Activated effector memory CD4-positive, alpha-beta T cell treated with Interleukin-2 at 50 U/mL for 16 hours (primary cell): ENCODE measurements around the gene AP1G2.

Experiments used
- DNase-seq: peaks from one replicate; pipeline ENCODE4 v3.0.0-alpha.2; 2020

AP1G2 gene

DNA sequence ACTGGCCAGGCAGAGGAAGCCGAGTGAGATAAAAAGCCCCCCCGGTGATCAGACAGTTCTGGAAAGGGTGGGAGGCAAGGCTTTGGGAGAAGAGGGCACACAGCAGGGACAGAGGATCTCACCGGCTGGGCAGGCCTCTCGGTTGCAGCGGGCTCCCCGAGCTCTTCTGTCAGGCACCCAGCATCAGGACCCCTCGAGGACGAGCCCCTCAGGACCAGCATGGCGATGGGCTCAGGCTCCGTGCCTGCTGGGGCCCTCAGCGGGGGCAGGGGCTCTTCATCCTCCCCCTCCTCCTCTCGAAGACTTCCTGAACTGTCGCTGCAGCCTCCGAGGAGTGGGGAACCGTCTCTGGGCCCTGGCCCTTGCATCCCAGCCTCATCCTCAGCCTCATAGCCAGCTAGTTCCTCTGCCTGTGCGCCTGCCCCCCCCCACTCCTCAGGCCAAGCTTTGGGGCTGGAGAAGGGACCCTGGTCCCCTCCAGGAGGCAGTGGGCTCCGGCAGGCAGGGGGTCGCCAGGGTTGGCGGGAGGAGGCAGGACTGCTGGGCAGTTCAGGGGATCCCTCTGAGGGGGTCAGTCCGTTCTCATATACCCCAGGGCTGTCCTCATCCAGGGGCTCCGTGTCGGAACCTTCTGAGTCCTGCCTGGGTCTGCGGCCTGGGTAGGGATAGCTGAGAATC lies 3.4 kb upstream of the AP1G2 start:
- DNase-seq = no peak

DNA sequence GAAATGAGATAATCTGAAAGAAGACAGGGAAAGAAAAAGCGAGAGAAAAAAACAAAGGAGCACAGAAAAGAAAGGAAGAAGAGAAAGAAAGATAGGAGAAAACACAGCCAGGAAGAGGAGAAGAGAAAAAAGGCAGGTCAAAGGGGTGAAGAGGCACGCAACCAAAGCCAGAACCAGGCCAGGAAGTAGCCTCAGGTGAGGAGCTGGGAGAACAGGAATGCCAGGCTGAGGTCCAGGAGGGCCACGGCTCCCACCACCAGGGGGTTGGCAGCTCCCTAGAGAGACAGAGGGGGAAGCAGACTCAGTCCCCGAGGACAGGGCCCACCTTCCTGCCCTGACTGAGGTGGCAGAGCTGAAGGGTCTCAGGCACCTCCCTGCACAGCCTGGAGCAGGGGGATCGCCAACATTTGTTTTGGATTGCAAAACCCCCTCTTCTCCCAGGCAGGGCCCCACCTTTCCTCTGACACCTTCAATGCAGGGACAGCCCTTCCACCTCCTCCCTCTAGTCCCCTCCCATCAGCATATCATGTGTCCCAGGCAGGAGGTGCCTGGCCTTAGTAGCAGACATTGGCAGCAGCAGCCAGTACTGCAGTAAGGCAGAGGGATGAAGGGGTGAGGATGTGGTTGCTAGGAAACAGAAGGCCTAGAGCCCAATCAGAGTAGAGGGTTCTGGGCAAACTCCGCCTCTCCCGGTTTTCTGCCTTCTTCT lies 2.0 kb upstream of the AP1G2 start:
- DNase-seq = no peak

DNA sequence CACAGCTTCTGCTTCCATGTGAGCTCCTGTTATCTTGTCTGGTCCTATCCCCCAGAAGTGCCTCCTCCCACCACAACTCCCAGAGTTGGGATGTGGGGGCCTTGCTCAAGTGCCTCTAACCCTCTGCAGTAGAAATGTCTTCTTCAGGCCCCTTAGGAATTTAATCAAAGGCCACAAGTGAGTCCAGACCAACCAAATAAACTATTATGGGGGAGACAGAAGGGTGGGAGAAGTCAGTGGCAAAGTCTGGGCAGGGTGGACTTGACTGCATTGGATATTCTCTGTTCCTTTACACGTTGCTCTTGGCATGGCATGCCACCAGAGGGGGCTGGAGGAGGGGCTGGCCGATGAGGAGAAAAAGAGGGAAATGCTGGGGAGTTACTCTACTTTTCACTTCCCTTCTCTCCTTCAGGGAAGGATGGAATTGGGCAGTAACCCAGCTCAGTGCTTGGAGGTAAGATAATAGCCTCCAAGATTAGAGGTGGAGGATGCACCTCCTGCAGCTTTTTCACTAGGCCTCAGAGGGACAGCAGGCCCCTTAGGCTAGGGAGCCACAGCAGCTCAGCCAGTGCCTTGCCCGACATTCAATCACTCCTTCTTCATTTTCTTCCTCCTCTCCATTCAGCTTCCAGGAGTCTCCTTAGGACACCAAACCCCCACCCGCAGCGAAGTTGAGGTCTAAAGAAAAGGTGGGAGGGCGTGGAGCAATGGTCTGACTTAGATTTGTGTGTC lies 1.2 kb upstream of the AP1G2 start:
- no peak for DNase-seq

DNA sequence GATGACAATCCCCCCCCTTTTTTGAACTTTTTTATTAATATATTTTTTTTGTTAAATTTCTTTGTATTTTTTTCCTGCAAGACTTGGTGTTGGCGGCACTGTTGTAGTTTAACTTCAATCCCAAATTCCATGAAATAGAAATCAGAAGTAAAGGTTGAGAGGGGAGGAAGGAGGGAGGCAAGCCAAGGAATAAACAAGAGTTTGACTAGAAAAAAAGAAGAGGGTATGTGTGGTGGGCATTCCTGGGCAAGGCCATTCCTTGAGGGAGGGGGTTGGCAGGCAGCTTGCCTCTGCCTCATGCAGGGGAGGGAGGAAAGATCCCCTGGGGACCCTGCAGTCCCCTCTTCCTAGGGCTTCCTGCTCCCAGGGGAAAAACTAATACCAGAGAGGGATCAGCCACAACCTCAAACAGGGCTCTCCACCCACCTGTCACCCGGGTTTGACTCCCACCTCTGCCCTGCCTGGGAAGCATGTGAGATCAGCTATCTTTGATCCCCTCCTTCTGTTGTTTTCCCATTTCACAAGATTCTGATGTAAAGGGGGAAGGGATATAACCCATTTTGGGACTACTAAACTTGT lies 519 bp upstream of the AP1G2 start:
- DNase-seq = no peak

DNA sequence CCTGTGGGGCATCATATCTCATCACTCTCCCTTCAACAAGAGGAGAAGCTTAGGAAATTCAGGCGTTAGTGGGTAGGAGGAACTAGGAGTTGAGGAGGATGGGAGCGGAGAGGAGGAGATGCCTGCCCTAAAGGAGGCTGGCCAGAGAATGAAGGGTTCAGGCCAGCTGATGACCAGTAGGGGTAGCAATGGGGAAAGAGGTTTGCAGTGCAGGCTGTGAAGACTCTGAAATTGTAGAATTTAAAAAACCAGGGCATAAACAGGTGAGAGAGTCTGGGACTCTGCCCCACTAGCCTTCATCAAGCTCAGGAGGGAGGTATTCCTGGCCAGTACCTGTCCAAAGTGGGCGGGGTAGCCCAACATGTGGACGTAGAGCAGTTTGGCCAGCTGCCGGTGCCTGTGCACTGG lies 809 bp downstream of the AP1G2 start:
- DNase-seq = no peak

DNA sequence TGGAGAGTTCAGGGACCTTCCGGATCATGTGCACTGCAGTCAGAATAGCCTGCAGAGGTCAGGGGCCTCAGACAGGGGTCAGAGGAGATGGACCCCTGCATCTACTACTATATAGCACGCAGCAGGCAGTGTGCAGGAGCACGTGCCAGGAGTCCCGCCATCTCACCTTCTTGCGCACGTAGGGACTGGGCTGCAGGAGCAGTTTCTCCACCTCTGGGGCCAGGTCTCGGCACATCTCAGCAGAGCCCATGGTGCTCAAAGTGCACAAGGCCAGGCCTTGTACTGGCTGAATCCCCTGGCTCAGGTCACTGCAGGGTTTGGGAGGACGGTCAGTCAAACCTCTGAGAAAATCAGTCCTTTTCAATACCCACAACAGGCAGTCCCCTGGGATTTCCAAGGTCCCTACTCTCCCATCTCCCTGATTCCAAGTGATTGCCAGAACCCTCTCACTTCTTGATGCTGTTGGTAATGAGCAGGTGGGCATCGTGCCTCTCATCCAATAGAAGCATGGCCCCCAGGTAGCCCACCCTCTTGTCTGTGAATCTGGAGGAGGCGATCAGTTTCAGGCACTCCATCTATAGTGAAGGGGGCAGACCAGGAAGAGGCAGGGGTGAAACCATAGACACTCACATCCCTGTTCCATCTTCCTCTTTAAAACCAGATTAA lies 1.3 kb downstream of the AP1G2 start:
- no peak for DNase-seq

DNA sequence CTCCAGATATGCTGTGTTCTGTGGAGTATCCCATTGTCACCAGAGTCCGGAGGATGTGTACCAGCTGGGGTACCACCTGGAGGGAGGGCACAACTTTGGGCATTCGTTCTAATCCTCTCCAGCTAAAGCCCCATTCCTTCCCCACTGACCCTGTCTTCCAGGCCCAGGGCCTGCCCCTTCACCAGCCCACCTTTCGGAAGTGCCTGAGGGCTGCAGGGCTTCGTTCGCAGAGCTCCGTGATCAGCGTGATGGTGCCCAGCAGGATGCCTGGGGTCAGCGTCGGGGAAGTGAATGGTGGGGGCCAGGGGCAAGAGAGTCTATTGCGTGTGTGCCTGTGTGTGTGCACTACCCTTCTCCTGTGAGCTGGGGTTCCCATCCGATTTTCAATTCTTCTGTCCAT lies 2.0 kb downstream of the AP1G2 start:
- no peak for DNase-seq

DNA sequence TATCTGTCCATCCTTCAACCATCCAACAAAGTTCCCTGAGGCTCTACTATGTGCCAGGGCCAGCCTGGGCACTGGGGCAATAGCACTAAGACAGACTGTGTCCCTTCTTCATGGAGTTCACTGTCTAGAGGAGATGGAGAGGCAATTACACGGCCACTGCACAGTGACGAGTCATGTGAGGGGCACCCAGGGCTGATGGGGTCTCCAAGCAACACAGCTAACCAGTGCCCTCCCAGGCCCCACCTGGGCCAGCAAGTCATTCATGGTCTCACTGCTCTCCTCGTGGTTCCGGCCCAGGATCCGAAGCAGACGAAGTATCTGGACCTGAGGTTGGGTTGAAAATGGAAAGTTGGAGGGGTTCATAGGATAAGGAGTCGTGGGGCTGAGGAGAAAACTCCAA lies 2.7 kb downstream of the AP1G2 start:
- no peak for DNase-seq

DNA sequence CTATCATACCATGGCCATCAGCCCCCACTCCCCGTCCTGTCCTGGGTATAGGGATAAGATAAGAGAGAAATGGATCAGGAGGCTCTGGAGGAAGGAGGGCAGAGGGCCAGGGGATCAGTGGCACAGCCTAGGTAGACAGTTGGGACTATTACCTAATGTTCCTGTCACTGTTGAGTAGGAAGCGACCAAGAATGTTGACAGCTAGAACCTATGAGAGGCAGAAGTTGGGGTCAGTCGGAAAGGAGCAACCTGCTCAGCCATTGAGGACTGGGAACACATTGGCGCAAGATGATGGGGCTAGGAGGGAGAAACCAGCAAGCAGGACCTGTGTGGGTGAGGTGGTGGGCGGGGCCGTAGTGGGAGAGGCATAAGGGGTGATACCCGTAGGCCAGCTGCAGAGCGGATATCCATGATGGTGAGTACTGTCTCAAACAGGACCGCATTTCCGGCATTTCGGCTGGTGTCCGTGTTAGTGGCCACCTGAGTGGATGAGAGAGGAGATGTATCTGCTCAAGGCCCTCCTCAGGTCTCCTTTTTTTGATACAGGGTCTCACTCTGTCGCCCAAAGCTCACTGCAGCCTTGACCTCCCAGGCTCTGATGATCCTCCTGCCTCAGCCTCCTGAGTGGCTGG lies 3.3 kb downstream of the AP1G2 start:
- DNase-seq = no peak

DNA sequence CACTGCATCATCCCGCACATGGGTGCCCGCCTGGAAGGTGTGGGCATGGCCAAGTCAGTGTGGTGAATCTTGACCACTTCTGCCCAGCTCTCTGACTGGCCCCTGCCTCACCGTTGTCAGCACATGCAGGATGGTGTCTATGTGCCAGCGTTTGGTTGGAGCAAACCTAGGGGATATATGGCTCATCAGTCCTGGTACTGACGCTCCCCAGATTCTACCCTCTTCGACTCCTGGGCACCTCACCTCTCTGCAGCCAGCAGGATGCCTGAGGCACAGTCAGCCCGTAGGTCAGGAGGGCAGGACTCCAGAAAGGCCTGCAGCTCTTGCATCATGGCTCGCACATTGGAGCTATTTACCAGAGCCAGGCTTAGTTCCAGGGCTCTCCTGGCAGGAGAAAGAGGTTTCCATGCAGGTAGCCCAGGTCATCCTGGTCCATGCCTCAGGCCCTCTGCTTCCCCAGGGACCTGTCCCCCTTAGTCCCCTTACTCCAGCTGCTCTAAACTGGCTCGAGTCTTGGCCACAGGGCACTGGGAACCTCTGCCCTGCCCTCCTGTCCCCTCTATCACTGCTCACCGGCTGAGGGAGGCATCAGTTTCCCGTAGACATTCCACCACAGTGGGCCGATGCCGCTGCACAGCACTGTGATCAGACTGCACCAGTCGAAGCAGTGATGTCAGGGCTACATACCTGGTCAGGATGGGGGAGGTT lies 4.0 kb downstream of the AP1G2 start:
- DNase-seq = no peak

DNA sequence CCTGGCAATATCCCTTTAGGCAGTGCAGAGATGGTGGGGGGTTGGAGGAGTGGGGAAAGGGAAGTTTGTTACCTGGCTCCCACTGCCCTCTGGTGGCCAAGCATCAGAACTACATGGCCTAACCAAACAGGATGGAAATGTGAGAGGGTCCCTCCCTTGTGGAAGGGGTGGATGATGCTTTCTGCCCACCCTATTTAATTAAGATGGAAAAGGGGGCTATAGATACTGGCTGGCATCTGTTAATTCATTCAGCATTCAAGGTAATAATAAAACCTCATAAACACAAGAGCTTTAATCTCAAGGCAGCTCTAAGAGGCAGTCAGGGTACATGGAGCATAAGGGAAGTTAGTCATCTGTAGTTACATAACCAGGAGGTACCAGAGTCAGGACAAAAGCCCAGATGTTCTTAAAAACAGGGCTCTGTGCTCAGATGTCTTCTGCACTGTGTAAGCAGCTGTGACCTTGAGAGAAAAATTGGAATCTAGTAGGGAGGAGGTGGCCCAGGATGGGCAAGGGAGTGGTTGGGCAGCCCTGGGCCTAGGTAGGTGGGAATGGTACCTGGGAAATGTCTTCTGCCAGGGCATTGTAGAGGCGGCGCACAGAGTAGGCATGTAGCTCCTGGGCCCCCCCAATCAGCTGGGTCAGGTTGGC lies 4.6 kb downstream of the AP1G2 start:
- no peak for DNase-seq

DNA sequence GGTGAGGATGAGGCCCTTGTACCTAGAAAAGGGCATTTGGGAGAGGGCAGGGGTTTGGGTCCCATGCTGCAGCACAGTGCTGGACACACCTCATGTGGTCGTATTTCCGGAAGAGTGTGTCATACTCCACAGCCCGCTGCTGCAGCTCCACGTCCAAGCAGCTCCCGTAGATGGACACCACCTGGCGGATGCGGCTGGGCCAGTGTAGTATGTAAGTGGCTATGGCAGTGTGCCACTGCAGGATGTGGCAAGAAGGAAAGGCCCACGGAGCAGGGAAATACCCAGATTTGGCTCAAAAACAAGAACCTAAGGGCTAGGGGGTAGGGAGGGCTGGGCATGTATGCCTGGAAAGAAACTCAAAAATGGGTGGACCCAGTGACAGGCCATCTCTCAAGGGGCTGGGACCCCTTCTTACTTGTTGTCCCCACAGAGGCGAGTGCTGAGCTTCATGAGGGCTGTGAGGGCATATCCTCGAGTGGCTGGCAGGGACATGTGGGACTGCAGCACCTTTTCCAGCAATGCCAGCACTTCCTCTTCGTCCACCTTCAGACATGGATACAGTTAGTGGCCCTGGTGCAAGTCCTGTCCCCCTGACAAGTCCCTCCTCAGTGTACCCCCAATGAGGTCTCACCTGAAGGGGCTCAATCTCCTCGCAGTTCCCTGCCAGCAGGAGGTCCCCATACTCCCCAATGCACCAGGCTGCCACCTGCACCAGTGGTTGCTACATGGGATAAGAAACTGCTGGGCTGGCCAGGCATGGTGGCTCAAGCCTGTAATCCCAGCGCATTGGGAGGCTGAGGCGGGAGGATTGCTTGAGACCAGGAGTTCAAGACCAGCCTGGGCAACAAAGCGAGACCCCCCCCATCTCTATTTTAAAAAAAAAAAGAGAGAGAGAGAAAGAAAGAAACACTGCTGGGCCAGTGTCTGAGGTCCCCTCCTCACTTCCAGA lies 5.4 kb downstream of the AP1G2 start:
- DNase-seq = no peak

DNA sequence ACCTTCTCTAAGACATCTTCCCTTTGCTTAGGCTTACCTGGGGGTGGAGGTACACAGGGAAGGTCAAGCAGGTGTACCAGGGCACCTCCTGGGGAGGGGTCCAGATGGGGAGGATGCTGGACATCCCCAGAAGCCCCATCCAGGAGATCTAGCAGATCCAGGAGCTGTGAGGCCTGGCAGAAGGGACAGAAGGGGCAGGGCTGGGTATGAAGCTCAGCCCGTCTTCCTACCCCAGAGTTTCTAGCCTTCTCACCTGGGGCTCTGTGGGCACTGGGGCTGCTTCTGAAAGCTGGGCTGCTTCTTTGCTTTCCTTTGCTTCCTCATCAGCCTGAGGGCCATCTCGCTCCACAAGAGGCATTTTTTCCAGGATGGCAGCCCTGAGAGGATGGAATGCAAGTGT lies 6.3 kb downstream of the AP1G2 start:
- no peak for DNase-seq

DNA sequence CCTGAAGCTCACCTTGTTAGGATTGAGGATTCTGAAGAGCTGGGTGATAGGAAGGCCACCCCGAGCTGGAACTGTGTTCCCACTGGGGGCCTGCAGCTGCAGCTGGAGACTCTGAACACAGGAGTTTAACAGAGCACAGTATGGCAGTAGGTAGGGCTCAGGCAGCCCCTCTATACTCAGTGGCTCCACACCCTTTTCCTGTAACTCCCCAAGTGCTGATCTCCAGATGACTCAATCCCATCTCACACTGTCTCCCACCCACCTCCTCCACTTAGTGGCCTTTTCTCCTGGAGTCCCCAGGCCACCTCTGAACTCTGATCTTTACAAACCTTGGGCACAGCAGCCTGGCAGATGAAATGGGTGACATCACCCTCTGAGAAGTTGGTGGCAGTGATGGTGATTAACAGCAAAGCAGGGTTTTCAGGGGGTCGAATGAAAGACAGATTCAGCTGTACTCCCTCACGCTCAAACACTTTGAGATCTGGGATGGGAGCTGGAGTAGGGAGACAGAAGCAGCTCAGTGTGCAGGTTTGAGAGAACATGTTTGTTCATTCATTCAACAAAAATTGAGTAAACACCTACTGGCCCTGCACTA lies 7.6 kb downstream of the AP1G2 start:
- no peak for DNase-seq

DNA sequence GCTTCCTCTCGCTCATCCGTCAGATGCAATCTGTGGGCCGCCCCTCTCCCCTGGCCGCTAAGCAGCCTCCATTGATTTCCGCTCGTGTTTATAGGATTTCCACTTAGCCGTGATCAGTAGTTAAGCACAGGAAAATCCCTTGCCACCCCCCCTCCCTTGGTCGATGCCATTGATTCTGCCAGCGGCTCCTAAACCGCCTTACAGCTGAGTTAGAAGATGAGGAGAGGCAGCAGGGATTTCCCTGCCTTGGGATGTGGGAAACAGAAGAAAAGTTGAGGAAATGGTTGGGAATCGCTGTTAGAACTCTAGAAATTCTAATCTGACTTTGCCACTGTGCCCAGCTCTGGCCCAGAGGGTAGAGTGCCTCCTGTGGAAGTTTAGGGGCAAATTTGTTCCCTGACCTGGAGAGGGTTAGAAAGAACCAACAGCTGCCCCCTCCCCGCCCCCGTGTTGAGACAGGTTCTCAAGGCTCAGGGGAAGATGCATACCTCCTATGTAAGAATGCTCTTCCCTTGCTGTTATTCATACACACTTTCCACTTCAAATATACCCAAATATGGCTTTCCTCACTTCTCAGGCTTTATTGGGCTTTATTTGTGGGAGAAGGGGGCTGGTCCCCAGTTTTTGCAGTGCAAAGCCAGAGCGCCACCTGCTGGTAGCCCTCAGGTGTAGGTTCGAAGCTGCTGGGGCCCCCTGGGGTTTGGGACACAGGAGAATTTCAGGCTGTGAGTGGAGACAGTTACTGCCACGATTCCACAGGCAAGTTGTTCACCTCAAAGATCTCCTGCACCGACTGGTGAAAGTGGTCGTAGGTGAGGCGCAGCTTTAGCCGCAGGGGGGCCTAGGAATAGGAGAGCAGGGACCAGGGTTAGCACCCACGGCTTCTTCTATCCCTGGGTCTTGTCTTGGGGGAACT lies 8.3 kb downstream of the AP1G2 start:
- DNase-seq = peak; percentile 37

DNA sequence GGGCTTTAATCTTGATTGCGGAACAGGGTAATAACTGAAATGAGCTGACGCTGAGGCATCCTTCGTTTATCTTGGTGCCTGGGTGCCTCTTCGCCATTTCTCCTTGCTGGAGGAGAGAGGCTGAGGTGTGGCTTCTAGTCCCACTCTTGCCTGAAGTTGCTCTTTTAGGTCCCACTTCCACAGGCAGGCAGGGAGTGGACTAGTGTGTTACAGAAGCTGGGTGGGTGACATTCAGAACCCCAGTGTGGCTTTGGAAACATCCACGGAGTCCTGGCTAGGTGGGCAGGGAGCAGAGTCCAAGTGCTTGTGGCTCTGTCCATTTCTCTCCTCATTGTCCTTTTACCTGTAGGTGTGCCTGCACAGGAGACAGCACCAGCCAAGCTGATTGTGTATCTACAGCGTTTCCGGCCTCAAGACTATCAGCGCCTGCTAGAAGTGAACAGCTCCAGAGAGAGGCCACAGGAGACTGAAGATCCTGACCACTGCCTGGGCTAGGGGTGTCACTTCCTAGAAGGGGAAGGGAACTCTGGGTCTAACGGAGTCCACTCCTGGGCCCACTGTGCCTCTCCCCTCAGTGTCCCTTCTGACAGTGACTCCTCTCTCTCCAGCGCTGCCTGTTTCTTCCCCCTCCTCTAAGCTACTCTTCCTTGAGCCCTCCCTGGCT lies 9.1 kb downstream of the AP1G2 start:
- DNase-seq = no peak

DNA sequence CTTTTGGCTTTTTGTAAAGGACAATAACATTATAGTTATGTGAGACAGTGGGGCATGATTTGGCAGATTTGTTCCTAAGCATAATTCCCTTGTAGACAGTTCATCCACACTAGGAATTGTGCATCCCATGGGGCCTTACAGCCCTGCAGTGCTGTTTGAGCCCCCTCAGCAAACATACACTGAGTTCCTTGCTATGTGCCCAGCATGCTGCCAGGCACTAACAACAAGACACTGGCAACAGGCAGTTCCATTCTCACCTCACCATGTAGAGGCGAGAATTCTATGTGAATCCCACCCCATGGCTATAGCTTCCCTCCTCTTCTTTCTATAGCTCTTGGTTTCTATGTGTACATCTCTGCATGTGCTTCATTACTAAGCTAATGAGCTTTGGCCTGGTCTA lies 9.6 kb downstream of the AP1G2 start:
- DNase-seq = no peak

DNA sequence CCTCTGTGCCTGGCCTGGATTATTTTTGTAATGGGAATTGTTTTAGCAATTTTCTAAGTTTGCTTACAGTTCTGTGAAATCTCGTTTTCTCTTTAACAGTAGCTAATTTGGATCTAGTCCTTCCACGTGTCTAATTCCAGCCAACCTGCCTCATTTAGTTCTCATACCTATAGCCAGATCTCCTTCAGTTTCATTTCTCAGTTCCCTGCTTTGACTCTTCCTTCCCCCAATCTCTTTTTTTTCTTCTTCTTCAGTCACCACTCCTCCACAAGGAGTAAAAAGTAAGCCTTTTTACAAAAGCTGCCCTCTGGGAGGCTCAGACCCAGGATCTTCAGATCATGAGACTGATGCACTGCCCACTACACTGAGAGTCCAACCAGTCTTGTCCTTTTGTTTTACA lies 10.1 kb downstream of the AP1G2 start:
- no peak for DNase-seq
